Measurements from ENCODE around the gene RXFP2. TPM values are rescaled to one million over a fixed set of nuclear protein-coding genes. Genes with fewer than 3 reads are reported as not detected.

RXFP2 gene
- total and polyA plus RNA-seq, 12 donors: 0.04 to 0.55 (median 0.37) TPM; not detected in 4

GRCh38 chr13:31824705-31825517 is 85.6 kb downstream of the RXFP2 start:
- 72 to 88% (median 83%) methylated on average over 3 of the region's 3 CpGs for WGBS, 4 donors
- Histone ChIP-seq H3K4me1 (replicated peaks in 1 of 2) (no peaks in the 10 kb centered on the region), H3K36me3 (replicated peaks in 1 of 2) (no peaks in the 10 kb centered on the region), H3K27ac (no peak overlapping the region), H3K27me3 (no peaks in the 10 kb centered on the region), H3K9me3 (replicated peaks in 1 of 3) (no peaks in the 10 kb centered on the region), H3K4me3 (no peak overlapping the region)
- intact Hi-C loops (cut with DNase I): no loop called here
- DNase-seq: no peak
- TF ChIP-seq, protein P1, sequence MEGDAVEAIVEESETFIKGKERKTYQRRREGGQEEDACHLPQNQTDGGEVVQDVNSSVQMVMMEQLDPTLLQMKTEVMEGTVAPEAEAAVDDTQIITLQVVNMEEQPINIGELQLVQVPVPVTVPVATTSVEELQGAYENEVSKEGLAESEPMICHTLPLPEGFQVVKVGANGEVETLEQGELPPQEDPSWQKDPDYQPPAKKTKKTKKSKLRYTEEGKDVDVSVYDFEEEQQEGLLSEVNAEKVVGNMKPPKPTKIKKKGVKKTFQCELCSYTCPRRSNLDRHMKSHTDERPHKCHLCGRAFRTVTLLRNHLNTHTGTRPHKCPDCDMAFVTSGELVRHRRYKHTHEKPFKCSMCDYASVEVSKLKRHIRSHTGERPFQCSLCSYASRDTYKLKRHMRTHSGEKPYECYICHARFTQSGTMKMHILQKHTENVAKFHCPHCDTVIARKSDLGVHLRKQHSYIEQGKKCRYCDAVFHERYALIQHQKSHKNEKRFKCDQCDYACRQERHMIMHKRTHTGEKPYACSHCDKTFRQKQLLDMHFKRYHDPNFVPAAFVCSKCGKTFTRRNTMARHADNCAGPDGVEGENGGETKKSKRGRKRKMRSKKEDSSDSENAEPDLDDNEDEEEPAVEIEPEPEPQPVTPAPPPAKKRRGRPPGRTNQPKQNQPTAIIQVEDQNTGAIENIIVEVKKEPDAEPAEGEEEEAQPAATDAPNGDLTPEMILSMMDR (IDR thresholded peaks at IDR 0.05): no peak
- no peak for TF ChIP-seq POLR2A (IDR thresholded peaks at IDR 0.05)

DNA sequence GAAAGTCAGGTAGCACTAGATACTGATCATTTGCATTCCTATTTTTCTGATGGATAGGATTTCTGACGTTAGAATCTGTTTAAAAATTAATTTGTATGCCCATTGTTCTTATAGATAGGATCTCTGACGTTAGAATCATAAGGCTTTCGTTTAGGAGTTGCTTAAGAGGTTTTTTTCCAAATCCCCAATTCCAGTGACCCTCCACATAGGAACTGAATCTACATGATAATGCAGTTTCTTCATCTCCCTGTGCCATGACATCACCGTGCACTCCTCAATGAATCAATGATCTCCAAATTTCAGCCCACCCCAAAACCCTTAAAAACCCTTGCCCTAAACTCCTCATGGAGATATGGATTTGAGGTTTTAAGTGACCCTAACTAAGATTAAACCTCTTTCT is 87.2 kb downstream of the RXFP2 start:
- Histone ChIP-seq H3K9me3 (replicated peaks in 1 of 3) (no peaks in the 10 kb centered on the region), H3K27me3 (no peaks in the 10 kb centered on the region), H3K4me1 (replicated peaks in 1 of 2) (no peaks in the 10 kb centered on the region), H3K36me3 (replicated peaks in 1 of 2) (no peaks in the 10 kb centered on the region), H3K27ac (no peak overlapping the region), H3K4me3 (no peak overlapping the region)
- TF ChIP-seq POLR2A (IDR thresholded peaks at IDR 0.05): no peak
- TF ChIP-seq, protein P1 (IDR thresholded peaks at IDR 0.05): no peak
- 71 to 78% (median 76%) methylated on average over 4 of the region's 4 CpGs for WGBS, 4 donors
- intact Hi-C loops (cut with DNase I): no loop called here
- no peak for DNase-seq

- Histone ChIP-seq H3K4me3 (no peak overlapping the region), H3K4me1 (replicated peaks in 1 of 2) (no peaks in the 10 kb centered on the region), H3K36me3 (replicated peaks in 1 of 2) (no peaks in the 10 kb centered on the region), H3K27me3 (no peaks in the 10 kb centered on the region), H3K9me3 (replicated peaks in 1 of 3) (no peaks in the 10 kb centered on the region), H3K27ac (no peak overlapping the region)
- TF ChIP-seq, protein P1 (IDR thresholded peaks at IDR 0.05): no peak
- TF ChIP-seq POLR2A (IDR thresholded peaks at IDR 0.05): no peak
- intact Hi-C loops (cut with DNase I): no loop called here
- 32 to 43% (median 36%) methylated on average over 5 of the region's 5 CpGs for WGBS, 4 donors
- no peak for DNase-seq
These were observed 88.4 kb downstream of the RXFP2 start for GRCh38 chr13:31827707-31828106.

DNA sequence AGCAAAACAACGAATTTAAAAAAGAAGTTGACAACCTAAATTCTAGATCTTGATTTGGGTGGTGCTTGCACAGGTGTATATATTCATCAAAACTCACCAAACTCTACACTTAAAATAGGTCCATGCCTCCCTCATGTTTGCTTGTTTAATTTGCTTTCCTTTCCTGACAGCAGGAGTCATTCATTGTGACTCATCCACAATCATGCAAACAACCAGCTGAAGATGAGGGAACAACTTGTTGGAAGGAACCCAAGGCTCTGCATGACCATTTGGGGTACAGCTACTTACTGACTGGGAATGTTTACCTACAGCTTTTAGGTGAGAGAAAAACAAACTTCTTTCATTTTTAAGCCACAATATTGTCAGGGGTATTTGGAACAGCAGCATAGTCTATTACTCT is 96.6 kb downstream of the RXFP2 start:
- no peaks in the 10 kb centered on the region for H3K9me3 ChIP-seq (replicated peaks in 1 of 3)
- DNase-seq: no peak
- H3K27ac ChIP-seq: no peak overlapping the region
- no peaks in the 10 kb centered on the region for H3K4me1 ChIP-seq (replicated peaks in 1 of 2)
- no peaks in the 10 kb centered on the region for H3K27me3 ChIP-seq
- no peak overlapping the region for H3K4me3 ChIP-seq
- no peaks in the 10 kb centered on the region for H3K36me3 ChIP-seq (replicated peaks in 1 of 2)
- intact Hi-C loops (cut with DNase I): no loop called here
- no peak for TF ChIP-seq POLR2A (IDR thresholded peaks at IDR 0.05)
- TF ChIP-seq, protein P1 (IDR thresholded peaks at IDR 0.05): no peak
- WGBS, 4 donors: 75 to 92% (median 85%) methylated on average over 1 of the region's 1 CpG
